ENCODE measurements around the gene NME4.

NME4 gene

DNA sequence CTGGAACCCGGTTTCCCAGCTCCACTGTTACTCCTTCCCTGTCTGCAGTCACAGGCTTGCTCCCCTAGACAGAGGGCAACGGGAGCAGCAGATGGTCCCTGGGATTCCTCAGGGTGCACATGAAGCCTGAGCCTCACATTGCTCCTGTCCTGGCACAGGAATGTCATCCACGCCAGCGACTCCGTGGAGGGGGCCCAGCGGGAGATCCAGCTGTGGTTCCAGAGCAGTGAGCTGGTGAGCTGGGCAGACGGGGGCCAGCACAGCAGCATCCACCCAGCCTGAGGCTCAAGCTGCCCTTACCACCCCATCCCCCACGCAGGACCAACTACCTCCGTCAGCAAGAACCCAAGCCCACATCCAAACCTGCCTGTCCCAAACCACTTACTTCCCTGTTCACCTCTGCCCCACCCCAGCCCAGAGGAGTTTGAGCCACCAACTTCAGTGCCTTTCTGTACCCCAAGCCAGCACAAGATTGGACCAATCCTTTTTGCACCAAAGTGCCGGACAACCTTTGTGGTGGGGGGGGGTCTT lies 3.1 kb downstream of the NME4 start (continued):
- TF ChIP-seq ZEB2 (tag by site-specific recombination; IDR thresholded peaks at IDR 0.05): 0 out of 2 replicates have a peak, but pooled peaks have one; percentile 23
- peak; percentile 68 for TF ChIP-seq OSR2 (tag by site-specific recombination; IDR thresholded peaks at IDR 0.05)

DNA sequence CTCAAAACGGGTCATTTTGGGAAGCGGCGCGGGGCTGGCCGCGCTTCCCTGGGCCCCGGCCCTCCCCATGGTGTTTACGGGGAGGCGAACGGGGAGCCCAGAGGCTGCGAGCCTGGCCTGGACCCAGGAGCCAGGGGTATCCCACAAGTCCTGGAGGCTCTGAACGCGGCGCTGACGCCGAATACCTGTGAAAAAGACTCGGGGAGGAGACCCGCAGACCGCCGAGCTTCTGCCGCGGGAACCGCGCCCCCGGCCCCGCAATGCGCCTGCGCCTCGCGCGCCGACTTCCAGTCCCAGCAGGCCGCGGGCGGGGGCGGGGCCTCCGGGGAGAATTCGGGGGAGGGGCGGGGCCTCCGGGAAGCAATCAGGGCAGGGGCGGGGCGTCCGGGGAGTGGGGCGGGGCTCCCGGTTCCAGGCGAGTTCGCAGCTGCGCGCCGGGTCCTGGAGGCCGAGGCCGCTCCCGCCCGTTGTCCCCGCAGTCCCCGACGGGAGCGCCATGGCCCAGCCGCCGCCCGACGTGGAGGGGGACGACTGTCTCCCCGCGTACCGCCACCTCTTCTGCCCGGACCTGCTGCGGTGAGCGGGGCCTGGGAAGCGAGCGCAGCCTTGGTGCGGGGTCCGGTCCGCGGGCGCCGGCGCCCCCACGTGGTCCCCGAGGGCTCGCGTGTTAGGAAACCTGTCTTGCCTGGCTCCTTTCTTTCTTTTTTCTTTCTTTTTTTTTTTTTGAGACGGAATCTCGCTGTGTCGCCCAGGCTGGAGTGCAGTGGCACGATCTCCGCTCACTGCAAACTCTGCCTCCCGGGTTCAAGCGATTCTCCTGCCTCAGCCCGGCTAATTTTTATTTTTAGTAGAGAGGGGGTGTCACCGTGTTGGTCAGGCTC lies 4.7 kb downstream of the NME4 start, which contains the start of gene DECR2:
TSS of gene DECR2 (plus strand) at position 418 of the 881 bp plus-strand sequence. CDS start at position 497, 79 bp downstream.
- Histone ChIP-seq H3K4me3 (ENCODE audit: low read depth, low read length) (peak within 1 kb of the TSS; percentile 81), H3K4me1 (ENCODE audit: control insufficient read depth, insufficient read depth, low read length) (no peaks in the 10 kb centered on the region), H3K9me3 (ENCODE audit: control insufficient read depth, insufficient read depth, low read depth, low read length) (no peaks in the 10 kb centered on the region), H3K27ac (ENCODE audit: extremely low read depth, low read depth, low read length) (peak within 1 kb of the TSS; percentile 90), H3K36me3 (ENCODE audit: control insufficient read depth in 2 of 2, insufficient read depth in 1 of 2, low read length in 2 of 2) (peaks cover 0 to 27% of the 10 kb centered on the region in 2 experiments; a peak in 2 of 3 replicates)
- CTCF ChIA-PET: interaction anchor here (0.6 to 0.7 kb wide), 3 partner anchors 8 to 28 kb away, joined by 3 read pairs; no protein-coding TSS in a partner anchor
- POLR2A ChIA-PET: interaction anchor here (0.6 to 1.8 kb wide), 15 partner anchors 10 to 628 kb away, joined by 3 to 14 read pairs (median 4); partner anchors contain the start of genes CAPN15, MRPL28 and RAB11FIP3
- TF ChIP-seq, protein P1, sequence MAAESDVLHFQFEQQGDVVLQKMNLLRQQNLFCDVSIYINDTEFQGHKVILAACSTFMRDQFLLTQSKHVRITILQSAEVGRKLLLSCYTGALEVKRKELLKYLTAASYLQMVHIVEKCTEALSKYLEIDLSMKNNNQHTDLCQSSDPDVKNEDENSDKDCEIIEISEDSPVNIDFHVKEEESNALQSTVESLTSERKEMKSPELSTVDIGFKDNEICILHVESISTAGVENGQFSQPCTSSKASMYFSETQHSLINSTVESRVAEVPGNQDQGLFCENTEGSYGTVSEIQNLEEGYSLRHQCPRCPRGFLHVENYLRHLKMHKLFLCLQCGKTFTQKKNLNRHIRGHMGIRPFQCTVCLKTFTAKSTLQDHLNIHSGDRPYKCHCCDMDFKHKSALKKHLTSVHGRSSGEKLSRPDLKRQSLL (tag by site-specific recombination; IDR thresholded peaks at IDR 0.05): peak; percentile 23; the same call in 1 of the 2 replicates
- TF ChIP-seq, protein P2, sequence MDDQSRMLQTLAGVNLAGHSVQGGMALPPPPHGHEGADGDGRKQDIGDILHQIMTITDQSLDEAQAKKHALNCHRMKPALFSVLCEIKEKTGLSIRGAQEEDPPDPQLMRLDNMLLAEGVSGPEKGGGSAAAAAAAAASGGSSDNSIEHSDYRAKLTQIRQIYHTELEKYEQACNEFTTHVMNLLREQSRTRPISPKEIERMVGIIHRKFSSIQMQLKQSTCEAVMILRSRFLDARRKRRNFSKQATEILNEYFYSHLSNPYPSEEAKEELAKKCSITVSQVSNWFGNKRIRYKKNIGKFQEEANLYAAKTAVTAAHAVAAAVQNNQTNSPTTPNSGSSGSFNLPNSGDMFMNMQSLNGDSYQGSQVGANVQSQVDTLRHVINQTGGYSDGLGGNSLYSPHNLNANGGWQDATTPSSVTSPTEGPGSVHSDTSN (CRISPR knock-in tag; IDR thresholded peaks at IDR 0.05): no peak; the same call in 1 of the 2 replicates
- no peak for TF ChIP-seq PRDM1 (tag by site-specific recombination; IDR thresholded peaks at IDR 0.05)
- TF ChIP-seq ZNF157 (tag by site-specific recombination; IDR thresholded peaks at IDR 0.05): no peak; the same call in 1 of the 2 replicates
- peak; percentile 99 for TF ChIP-seq ZNF837 (tag by site-specific recombination; IDR thresholded peaks at IDR 0.05)
- TF ChIP-seq, protein P3, sequence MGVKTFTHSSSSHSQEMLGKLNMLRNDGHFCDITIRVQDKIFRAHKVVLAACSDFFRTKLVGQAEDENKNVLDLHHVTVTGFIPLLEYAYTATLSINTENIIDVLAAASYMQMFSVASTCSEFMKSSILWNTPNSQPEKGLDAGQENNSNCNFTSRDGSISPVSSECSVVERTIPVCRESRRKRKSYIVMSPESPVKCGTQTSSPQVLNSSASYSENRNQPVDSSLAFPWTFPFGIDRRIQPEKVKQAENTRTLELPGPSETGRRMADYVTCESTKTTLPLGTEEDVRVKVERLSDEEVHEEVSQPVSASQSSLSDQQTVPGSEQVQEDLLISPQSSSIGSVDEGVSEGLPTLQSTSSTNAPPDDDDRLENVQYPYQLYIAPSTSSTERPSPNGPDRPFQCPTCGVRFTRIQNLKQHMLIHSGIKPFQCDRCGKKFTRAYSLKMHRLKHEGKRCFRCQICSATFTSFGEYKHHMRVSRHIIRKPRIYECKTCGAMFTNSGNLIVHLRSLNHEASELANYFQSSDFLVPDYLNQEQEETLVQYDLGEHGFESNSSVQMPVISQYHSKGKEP (tag by site-specific recombination; IDR thresholded peaks at IDR 0.05): no peak
- TF ChIP-seq ZBTB8A (tag by site-specific recombination; IDR thresholded peaks at IDR 0.05): peak; percentile 72
- TF ChIP-seq SCRT1 (tag by site-specific recombination; IDR thresholded peaks at IDR 0.05; ENCODE audit: borderline replicate concordance): no peak
- TF ChIP-seq ZNF354C (tag by site-specific recombination; IDR thresholded peaks at IDR 0.05; ENCODE audit: borderline replicate concordance, low read depth): no peak
- TF ChIP-seq ZNF10 (tag by site-specific recombination; IDR thresholded peaks at IDR 0.05): 0 out of 2 replicates have a peak, but pooled peaks have one; percentile 30
- TF ChIP-seq KLF1 (tag by site-specific recombination; IDR thresholded peaks at IDR 0.05): peak; percentile 66; the same call in 1 of the 2 replicates
- TF ChIP-seq ZFP41 (tag by site-specific recombination; IDR thresholded peaks at IDR 0.05; ENCODE audit: borderline replicate concordance): no peak
- no peak for TF ChIP-seq ZNF350 (tag by site-specific recombination; IDR thresholded peaks at IDR 0.05)
- 0 out of 2 replicates have a peak, but pooled peaks have one; percentile 43 for TF ChIP-seq OVOL3 (tag by site-specific recombination; IDR thresholded peaks at IDR 0.05)
- no peak for TF ChIP-seq ZNF792 (tag by site-specific recombination; IDR thresholded peaks at IDR 0.05)
- TF ChIP-seq, protein P4, sequence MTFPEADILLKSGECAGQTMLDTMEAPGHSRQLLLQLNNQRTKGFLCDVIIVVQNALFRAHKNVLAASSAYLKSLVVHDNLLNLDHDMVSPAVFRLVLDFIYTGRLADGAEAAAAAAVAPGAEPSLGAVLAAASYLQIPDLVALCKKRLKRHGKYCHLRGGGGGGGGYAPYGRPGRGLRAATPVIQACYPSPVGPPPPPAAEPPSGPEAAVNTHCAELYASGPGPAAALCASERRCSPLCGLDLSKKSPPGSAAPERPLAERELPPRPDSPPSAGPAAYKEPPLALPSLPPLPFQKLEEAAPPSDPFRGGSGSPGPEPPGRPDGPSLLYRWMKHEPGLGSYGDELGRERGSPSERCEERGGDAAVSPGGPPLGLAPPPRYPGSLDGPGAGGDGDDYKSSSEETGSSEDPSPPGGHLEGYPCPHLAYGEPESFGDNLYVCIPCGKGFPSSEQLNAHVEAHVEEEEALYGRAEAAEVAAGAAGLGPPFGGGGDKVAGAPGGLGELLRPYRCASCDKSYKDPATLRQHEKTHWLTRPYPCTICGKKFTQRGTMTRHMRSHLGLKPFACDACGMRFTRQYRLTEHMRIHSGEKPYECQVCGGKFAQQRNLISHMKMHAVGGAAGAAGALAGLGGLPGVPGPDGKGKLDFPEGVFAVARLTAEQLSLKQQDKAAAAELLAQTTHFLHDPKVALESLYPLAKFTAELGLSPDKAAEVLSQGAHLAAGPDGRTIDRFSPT (tag by site-specific recombination; IDR thresholded peaks at IDR 0.05): no peak
- TF ChIP-seq, protein P5, sequence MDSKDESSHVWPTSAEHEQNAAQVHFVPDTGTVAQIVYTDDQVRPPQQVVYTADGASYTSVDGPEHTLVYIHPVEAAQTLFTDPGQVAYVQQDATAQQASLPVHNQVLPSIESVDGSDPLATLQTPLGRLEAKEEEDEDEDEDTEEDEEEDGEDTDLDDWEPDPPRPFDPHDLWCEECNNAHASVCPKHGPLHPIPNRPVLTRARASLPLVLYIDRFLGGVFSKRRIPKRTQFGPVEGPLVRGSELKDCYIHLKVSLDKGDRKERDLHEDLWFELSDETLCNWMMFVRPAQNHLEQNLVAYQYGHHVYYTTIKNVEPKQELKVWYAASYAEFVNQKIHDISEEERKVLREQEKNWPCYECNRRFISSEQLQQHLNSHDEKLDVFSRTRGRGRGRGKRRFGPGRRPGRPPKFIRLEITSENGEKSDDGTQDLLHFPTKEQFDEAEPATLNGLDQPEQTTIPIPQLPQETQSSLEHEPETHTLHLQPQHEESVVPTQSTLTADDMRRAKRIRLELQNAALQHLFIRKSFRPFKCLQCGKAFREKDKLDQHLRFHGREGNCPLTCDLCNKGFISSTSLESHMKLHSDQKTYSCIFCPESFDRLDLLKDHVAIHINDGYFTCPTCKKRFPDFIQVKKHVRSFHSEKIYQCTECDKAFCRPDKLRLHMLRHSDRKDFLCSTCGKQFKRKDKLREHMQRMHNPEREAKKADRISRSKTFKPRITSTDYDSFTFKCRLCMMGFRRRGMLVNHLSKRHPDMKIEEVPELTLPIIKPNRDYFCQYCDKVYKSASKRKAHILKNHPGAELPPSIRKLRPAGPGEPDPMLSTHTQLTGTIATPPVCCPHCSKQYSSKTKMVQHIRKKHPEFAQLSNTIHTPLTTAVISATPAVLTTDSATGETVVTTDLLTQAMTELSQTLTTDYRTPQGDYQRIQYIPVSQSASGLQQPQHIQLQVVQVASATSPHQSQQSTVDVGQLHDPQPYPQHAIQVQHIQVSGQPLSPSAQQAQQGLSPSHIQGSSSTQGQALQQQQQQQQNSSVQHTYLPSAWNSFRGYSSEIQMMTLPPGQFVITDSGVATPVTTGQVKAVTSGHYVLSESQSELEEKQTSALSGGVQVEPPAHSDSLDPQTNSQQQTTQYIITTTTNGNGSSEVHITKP (tag by site-specific recombination; IDR thresholded peaks at IDR 0.05): no peak
- TF ChIP-seq, protein P6, sequence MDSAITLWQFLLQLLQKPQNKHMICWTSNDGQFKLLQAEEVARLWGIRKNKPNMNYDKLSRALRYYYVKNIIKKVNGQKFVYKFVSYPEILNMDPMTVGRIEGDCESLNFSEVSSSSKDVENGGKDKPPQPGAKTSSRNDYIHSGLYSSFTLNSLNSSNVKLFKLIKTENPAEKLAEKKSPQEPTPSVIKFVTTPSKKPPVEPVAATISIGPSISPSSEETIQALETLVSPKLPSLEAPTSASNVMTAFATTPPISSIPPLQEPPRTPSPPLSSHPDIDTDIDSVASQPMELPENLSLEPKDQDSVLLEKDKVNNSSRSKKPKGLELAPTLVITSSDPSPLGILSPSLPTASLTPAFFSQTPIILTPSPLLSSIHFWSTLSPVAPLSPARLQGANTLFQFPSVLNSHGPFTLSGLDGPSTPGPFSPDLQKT (IDR thresholded peaks at IDR 0.05; ENCODE audit: borderline replicate concordance, low read depth, low read length): no peak
- TF ChIP-seq ZFP37 (tag by site-specific recombination; IDR thresholded peaks at IDR 0.05): 0 out of 2 replicates have a peak, but pooled peaks have one; percentile 22
- TF ChIP-seq ZFP69B (tag by site-specific recombination; IDR thresholded peaks at IDR 0.05): peak; percentile 34; the same call in 1 of the 2 replicates
- no peak for TF ChIP-seq ZNF624 (tag by site-specific recombination; IDR thresholded peaks at IDR 0.05)
